HG03103 (cell line): Measurements from ENCODE around the gene PIP4K2B.
A peak's percentile ranks its signal among the peaks of the same experiment; 100 is the strongest.
"Not testable (repeated sequence)": the region's sequence is repeated elsewhere in the genome, so short reads cannot be mapped to it uniquely, and the experiment has no call there.

Source experiments
- ATAC-seq: cut with Tn5 transposase; IDR thresholded peaks from one replicate; pipeline ENCODE4 v1.9.1; 2021; ENCODE audit warnings: low read depth; ENCODE audit not compliant: unreplicated experiment

Gene PIP4K2B

GRCh38 chr17:38799501-38800236, at the start of gene PIP4K2B:
Gene PIP4K2B (minus strand): TSS chr17:38799556. CDS start chr17:38799424, 132 bp downstream.
- ATAC-seq, result peak; percentile 52

- ATAC-seq, result no peak
These were observed 49.2 kb upstream of the PIP4K2B start for GRCh38 chr17:38848557-38848891.

- no peak for ATAC-seq
These were observed 45.0 kb upstream of the PIP4K2B start for GRCh38 chr17:38844261-38844757.

GRCh38 chr17:38825762-38826247, 26.4 kb upstream of the PIP4K2B start:
- no peak for ATAC-seq

GRCh38 chr17:38824899-38825761, 25.8 kb upstream of the PIP4K2B start, which contains the start of gene CWC25:
Gene CWC25 (minus strand): TSS chr17:38825321. CDS start chr17:38825183, 138 bp downstream.
- no peak for ATAC-seq

- no peak for ATAC-seq
These were observed 16.3 kb upstream of the PIP4K2B start for GRCh38 chr17:38815576-38816193.

- ATAC-seq, result no peak
These were observed 10.5 kb upstream of the PIP4K2B start for GRCh38 chr17:38809828-38810227.

GRCh38 chr17:38800237-38800760, 943 bp upstream of the PIP4K2B start:
- no peak for ATAC-seq

- peak; percentile 26 for ATAC-seq
These were observed 499 bp downstream of the PIP4K2B start for GRCh38 chr17:38798614-38799500.

- no peak for ATAC-seq
These were observed 1.5 kb downstream of the PIP4K2B start for GRCh38 chr17:38797828-38798227.

GRCh38 chr17:38797158-38797490, 2.2 kb downstream of the PIP4K2B start:
- no peak for ATAC-seq

- ATAC-seq, result no peak
These were observed 2.8 kb downstream of the PIP4K2B start for GRCh38 chr17:38796451-38797157.

- ATAC-seq, result no peak
These were observed 5.1 kb downstream of the PIP4K2B start for GRCh38 chr17:38794221-38794620.

GRCh38 chr17:38791162-38791561, 8.2 kb downstream of the PIP4K2B start:
- no peak for ATAC-seq

- not testable (repeated sequence) for ATAC-seq
These were observed 9.1 kb downstream of the PIP4K2B start for GRCh38 chr17:38790148-38790707.

- no peak for ATAC-seq
These were observed 10.2 kb downstream of the PIP4K2B start for GRCh38 chr17:38789185-38789584.

GRCh38 chr17:38787999-38788398, 11.4 kb downstream of the PIP4K2B start:
- not testable (repeated sequence) for ATAC-seq

- no peak for ATAC-seq
These were observed 13.0 kb downstream of the PIP4K2B start for GRCh38 chr17:38786372-38786771.

GRCh38 chr17:38783227-38783626, 16.1 kb downstream of the PIP4K2B start:
- no peak for ATAC-seq
